ENCODE data around the gene ME2.
"Not testable (repeated sequence)": the region's sequence is repeated elsewhere in the genome, so short reads cannot be mapped to it uniquely, and the experiment has no call there.

ME2 gene

DNA sequence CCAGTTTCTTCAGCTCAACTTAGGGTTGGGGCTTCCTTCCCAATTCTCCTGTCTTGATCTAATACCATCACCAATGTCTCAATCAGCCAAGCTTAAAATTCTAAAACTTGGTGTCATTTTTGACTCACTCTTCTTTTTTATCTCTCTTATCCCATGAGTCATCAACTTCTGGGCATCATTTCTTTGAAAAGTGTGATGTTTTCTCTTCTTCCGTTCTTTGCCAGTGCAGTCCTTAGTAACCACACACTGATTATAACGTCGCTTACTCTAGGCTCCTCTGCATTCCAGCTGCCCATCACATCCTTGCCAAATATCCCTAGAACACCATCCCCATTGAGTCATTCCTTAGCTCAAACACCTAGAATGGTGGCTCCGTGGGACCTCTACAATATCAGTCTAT lies 31.7 kb upstream of the ME2 start:
- no peaks in the 10 kb centered on the region for H3K27me3 ChIP-seq (ENCODE audit: control insufficient read depth in 1 of 2, insufficient read depth in 2 of 2, low read length in 2 of 2)
- no peaks in the 10 kb centered on the region for H3K4me1 ChIP-seq (ENCODE audit: control insufficient read depth, insufficient read depth, low read length)
- no peak overlapping the region for H3K27ac ChIP-seq (ENCODE audit: low read length)

DNA sequence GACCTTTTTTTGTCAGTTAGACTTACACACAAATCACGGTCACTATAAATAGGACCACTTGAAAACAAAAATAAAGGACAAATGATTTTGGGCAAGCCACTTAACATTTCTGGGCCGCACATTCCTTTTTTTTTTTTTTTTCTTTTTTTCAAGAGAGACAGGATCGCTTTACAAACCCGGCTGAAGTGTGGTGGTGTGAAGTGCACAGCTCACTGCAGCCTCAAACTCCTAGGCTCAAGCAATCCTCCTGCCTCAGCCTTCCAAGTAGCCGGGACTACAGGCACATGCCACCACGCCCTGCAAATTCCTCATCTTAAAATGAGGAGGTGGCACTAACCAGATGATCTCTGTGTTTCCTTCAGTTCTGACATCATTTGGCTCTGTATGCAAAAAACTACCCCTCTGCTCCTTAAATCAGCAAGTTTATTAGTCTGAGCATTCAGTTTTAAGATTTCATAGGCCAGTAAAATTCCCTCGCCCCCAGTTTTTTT lies 30.8 kb upstream of the ME2 start:
- Histone ChIP-seq H3K9ac (ENCODE audit: low read length in 2 of 2) (no peak overlapping the region), H3K27me3 (ENCODE audit: control insufficient read depth in 1 of 2, insufficient read depth in 2 of 2, low read length in 2 of 2) (no peaks in the 10 kb centered on the region), H3K36me3 (ENCODE audit: control insufficient read depth in 2 of 2, insufficient read depth in 2 of 2, low read length in 2 of 2) (no peaks in the 10 kb centered on the region), H3K4me1 (ENCODE audit: control insufficient read depth, insufficient read depth, low read length) (no peaks in the 10 kb centered on the region), H3K27ac (ENCODE audit: low read length) (no peak overlapping the region), H3K9me3 (ENCODE audit: control insufficient read depth in 2 of 2, low read length in 2 of 2) (no peaks in the 10 kb centered on the region), H3K4me3 (ENCODE audit: low read length in 2 of 2) (no peak overlapping the region)

More for the DNA sequence above, 31.7 kb upstream of the ME2 start:
- Histone ChIP-seq H3K9ac (ENCODE audit: low read length in 2 of 2) (no peak overlapping the region), H3K9me3 (ENCODE audit: control insufficient read depth in 2 of 2, low read length in 2 of 2) (no peaks in the 10 kb centered on the region), H3K4me3 (ENCODE audit: low read length in 2 of 2) (no peak overlapping the region), H3K36me3 (ENCODE audit: control insufficient read depth in 2 of 2, insufficient read depth in 2 of 2, low read length in 2 of 2) (no peaks in the 10 kb centered on the region)

DNA sequence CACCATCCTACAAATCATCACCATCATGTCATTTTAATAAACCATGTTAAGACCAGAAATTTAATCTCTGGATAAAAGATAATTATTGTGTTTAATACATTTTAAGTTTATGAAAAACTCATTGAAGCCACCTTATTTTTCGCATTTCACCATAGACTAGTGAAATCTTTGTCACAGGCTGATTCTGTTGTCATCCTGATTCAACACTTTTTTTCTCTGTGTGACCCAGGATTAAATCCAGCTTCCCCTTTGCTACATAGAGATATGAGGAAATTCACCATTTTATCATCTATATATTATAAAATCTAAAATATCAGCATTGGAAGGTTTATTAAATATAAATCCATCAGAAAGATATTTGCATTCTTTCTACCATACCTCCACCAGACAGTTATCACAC lies 29.9 kb upstream of the ME2 start:
- no peak overlapping the region for H3K27ac ChIP-seq (ENCODE audit: low read length)

DNA sequence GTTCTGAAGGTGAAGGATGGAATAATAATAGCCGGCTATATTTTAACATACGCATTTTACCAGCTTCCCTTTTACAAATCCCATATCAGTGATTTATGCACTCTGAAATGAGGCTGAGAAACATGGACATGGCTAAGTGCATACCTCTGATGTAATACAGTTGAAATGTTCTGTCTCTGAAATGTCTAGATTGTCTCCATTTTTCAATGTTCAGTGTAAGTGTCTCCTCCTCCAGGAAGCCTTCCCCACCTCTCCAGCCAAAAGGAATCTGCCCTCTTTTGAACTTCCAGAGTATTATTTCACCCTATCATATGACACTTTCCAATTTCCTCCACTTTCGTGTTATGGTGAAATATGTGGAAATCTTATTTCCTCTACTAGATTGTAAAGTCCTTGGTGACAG lies 29.5 kb upstream of the ME2 start:
- Histone ChIP-seq H3K4me1 (ENCODE audit: control insufficient read depth, insufficient read depth, low read length) (no peaks in the 10 kb centered on the region), H3K27me3 (ENCODE audit: control insufficient read depth in 1 of 2, insufficient read depth in 2 of 2, low read length in 2 of 2) (no peaks in the 10 kb centered on the region), H3K36me3 (ENCODE audit: control insufficient read depth in 2 of 2, insufficient read depth in 2 of 2, low read length in 2 of 2) (no peaks in the 10 kb centered on the region), H3K27ac (ENCODE audit: low read length) (no peak overlapping the region), H3K9me3 (ENCODE audit: control insufficient read depth in 2 of 2, low read length in 2 of 2) (no peaks in the 10 kb centered on the region), H3K4me3 (ENCODE audit: low read length in 2 of 2) (no peak overlapping the region), H3K9ac (ENCODE audit: low read length in 2 of 2) (no peak overlapping the region)

More for the DNA sequence above, 29.9 kb upstream of the ME2 start:
- H3K9me3 ChIP-seq (ENCODE audit: control insufficient read depth in 2 of 2, low read length in 2 of 2) = no peaks in the 10 kb centered on the region
- no peak overlapping the region for H3K4me3 ChIP-seq (ENCODE audit: low read length in 2 of 2)
- no peaks in the 10 kb centered on the region for H3K27me3 ChIP-seq (ENCODE audit: control insufficient read depth in 1 of 2, insufficient read depth in 2 of 2, low read length in 2 of 2)
- no peaks in the 10 kb centered on the region for H3K4me1 ChIP-seq (ENCODE audit: control insufficient read depth, insufficient read depth, low read length)
- H3K36me3 ChIP-seq (ENCODE audit: control insufficient read depth in 2 of 2, insufficient read depth in 2 of 2, low read length in 2 of 2) = no peaks in the 10 kb centered on the region
- H3K9ac ChIP-seq (ENCODE audit: low read length in 2 of 2) = no peak overlapping the region

DNA sequence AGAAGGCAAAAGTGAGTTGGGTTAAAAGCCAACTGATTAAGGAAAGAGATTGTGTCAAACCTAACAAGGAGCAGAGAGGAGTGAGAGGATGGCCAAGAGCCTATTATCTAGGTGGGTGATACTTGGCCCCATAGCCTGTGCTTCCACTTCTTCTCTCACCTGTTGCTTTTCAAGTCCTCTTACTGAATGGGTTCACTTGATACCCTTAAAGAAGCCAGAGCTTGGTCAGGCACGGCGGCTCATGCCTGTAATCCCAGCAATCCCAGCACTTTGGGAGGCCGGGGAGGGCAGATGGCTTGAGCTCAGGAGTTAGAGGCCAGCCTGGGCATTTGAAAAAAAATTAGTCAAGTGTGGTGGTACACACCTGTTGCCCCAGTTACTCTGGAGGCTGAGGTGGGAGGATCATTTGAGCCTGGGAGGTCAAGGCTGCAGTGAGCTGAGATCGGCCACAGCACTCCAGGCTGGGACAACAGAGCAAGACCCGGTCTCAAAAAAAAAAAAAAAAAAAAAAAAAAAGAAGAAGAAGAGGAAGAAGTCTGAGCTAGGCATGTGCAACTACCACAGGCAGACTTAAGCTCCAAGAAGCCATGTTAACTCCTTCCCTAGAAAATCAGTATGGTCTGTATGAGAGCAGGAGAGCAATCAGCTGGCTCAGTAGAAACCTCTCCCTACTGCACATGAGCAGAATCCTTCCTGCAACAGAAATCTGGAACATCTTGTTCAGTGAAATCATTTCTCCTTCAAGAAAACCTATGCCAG lies 28.4 kb upstream of the ME2 start:
- H3K4me1 ChIP-seq (ENCODE audit: control insufficient read depth, insufficient read depth, low read length) = no peaks in the 10 kb centered on the region
- no peak overlapping the region for H3K27ac ChIP-seq (ENCODE audit: low read length)

GRCh38 chr18:50853863-50854271 lies 25.1 kb upstream of the ME2 start:
- Histone ChIP-seq H3K9me3 (ENCODE audit: control insufficient read depth in 2 of 2, low read length in 2 of 2) (no peaks in the 10 kb centered on the region), H3K27ac (ENCODE audit: low read length) (no peak overlapping the region), H3K36me3 (ENCODE audit: control insufficient read depth in 2 of 2, insufficient read depth in 2 of 2, low read length in 2 of 2) (no peaks in the 10 kb centered on the region), H3K9ac (ENCODE audit: low read length in 2 of 2) (no peak overlapping the region), H3K4me1 (ENCODE audit: control insufficient read depth, insufficient read depth, low read length) (no peaks in the 10 kb centered on the region), H3K4me3 (ENCODE audit: low read length in 2 of 2) (no peak overlapping the region), H3K27me3 (ENCODE audit: control insufficient read depth in 1 of 2, insufficient read depth in 2 of 2, low read length in 2 of 2) (no peaks in the 10 kb centered on the region)

More for the DNA sequence above, 28.4 kb upstream of the ME2 start:
- no peaks in the 10 kb centered on the region for H3K36me3 ChIP-seq (ENCODE audit: control insufficient read depth in 2 of 2, insufficient read depth in 2 of 2, low read length in 2 of 2)
- no peaks in the 10 kb centered on the region for H3K9me3 ChIP-seq (ENCODE audit: control insufficient read depth in 2 of 2, low read length in 2 of 2)
- H3K4me3 ChIP-seq (ENCODE audit: low read length in 2 of 2) = no peak overlapping the region
- H3K9ac ChIP-seq (ENCODE audit: low read length in 2 of 2) = no peak overlapping the region
- H3K27me3 ChIP-seq (ENCODE audit: control insufficient read depth in 1 of 2, insufficient read depth in 2 of 2, low read length in 2 of 2) = no peaks in the 10 kb centered on the region

GRCh38 chr18:50855976-50856757 lies 22.8 kb upstream of the ME2 start:
- Histone ChIP-seq H3K27ac (ENCODE audit: low read length) (no peak overlapping the region), H3K4me1 (ENCODE audit: control insufficient read depth, insufficient read depth, low read length) (no peaks in the 10 kb centered on the region), H3K9ac (ENCODE audit: low read length in 2 of 2) (no peak overlapping the region), H3K4me3 (ENCODE audit: low read length in 2 of 2) (no peak overlapping the region), H3K27me3 (ENCODE audit: control insufficient read depth in 1 of 2, insufficient read depth in 2 of 2, low read length in 2 of 2) (no peaks in the 10 kb centered on the region), H3K9me3 (ENCODE audit: control insufficient read depth in 2 of 2, low read length in 2 of 2) (no peaks in the 10 kb centered on the region), H3K36me3 (ENCODE audit: control insufficient read depth in 2 of 2, insufficient read depth in 2 of 2, low read length in 2 of 2) (no peaks in the 10 kb centered on the region)

GRCh38 chr18:50857166-50857565 lies 21.8 kb upstream of the ME2 start:
- H3K27ac ChIP-seq (ENCODE audit: low read length); H3K4me1 ChIP-seq (ENCODE audit: control insufficient read depth, insufficient read depth, low read length); H3K36me3 ChIP-seq (ENCODE audit: control insufficient read depth in 2 of 2, insufficient read depth in 2 of 2, low read length in 2 of 2); H3K27me3 ChIP-seq (ENCODE audit: control insufficient read depth in 1 of 2, insufficient read depth in 2 of 2, low read length in 2 of 2); H3K4me3 ChIP-seq (ENCODE audit: low read length in 2 of 2); H3K9ac ChIP-seq (ENCODE audit: low read length in 2 of 2); H3K9me3 ChIP-seq (ENCODE audit: control insufficient read depth in 2 of 2, low read length in 2 of 2): not testable (repeated sequence)

DNA sequence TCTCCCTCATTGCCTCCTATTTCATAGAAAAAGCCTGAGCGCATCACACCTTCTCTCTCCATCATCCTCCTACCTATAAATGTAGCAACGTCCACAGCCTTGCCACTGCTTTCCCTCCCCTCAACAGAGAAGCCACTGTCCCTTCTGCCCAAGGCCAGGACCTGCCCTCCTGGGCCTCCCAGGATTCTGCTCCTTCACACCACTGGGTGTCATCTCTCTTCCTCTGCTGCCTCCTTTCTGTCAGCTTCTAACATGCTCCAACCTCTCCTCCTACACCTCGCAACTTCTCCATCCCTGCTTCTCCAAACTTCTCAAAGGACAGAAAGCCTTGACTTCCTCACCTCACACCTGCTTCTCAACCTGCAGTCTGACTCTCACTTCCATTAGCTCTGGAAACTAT lies 21.2 kb upstream of the ME2 start:
- H3K36me3 ChIP-seq (ENCODE audit: control insufficient read depth in 2 of 2, insufficient read depth in 2 of 2, low read length in 2 of 2) = no peaks in the 10 kb centered on the region
- no peak overlapping the region for H3K27ac ChIP-seq (ENCODE audit: low read length)
- H3K27me3 ChIP-seq (ENCODE audit: control insufficient read depth in 1 of 2, insufficient read depth in 2 of 2, low read length in 2 of 2) = no peaks in the 10 kb centered on the region
- no peaks in the 10 kb centered on the region for H3K9me3 ChIP-seq (ENCODE audit: control insufficient read depth in 2 of 2, low read length in 2 of 2)
- no peaks in the 10 kb centered on the region for H3K4me1 ChIP-seq (ENCODE audit: control insufficient read depth, insufficient read depth, low read length)
- H3K9ac ChIP-seq (ENCODE audit: low read length in 2 of 2) = no peak overlapping the region
- no peak overlapping the region for H3K4me3 ChIP-seq (ENCODE audit: low read length in 2 of 2)

DNA sequence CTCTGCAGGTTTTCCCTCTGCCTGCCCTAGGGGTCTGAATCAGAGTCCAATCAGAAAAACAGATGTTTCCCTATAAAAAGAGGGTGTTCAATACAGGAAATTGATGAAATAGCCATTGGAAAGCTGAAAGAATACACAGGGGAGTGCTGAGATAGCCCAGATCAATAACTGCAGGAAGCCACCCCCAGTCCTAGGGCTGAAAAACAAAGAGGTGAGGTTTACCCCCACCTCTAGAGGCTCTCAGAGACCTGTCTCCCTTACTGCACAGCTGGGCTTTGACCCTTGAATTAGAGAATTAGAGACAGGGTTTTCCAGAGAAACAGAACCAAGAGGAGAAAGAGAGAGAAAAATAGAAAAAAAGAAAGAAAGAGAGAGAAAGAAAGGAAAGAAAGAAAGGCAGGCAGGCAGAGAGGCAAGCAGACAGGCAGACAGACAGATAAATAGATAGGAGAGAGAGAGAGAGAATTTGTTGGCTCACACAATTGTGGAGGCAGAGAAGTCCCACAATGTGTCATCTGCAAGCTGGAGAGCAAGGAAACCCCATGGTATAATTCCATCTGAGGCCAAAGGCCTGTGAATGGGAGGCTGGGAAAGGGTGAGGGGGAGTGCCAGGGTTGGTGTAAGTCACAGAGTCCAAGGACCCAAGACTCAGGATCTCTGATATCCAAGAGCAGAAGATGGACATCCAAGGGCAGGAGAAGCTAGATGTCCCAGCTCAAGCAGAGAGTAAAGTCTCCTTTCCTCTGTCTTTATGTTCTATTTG lies 18.9 kb upstream of the ME2 start:
- no peaks in the 10 kb centered on the region for H3K36me3 ChIP-seq (ENCODE audit: control insufficient read depth in 2 of 2, insufficient read depth in 2 of 2, low read length in 2 of 2)
- no peak overlapping the region for H3K27ac ChIP-seq (ENCODE audit: low read length)
- H3K4me3 ChIP-seq (ENCODE audit: low read length in 2 of 2) = no peak overlapping the region
- H3K9ac ChIP-seq (ENCODE audit: low read length in 2 of 2) = no peak overlapping the region
- no peaks in the 10 kb centered on the region for H3K27me3 ChIP-seq (ENCODE audit: control insufficient read depth in 1 of 2, insufficient read depth in 2 of 2, low read length in 2 of 2)
- H3K4me1 ChIP-seq (ENCODE audit: control insufficient read depth, insufficient read depth, low read length) = no peaks in the 10 kb centered on the region
- no peaks in the 10 kb centered on the region for H3K9me3 ChIP-seq (ENCODE audit: control insufficient read depth in 2 of 2, low read length in 2 of 2)
